ENCODE data around the gene SELENOK.

Gene SELENOK

DNA sequence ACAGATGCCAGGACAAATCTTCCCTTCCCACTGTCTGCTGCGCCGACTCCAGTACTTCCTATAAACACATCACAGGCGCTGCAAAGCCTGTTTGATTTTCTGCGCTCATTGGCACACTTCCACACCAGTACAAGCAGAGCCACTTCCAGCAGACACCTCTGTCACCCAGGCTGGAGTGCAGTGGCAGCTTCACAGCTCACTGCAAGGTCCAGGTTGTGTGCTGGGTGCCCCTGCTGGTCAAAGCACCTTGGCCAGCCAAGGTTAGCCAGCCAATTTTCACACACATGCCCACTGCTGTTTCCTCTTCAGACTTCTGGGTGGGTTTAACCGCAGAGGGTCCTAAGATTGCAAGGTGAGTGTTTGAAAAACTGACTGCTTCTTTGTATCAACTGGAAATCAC, 50.4 kb downstream of the SELENOK start:
- DNase-seq = no peak

GRCh38 chr3:53837331-53837730, 54.3 kb downstream of the SELENOK start:
- no peak for DNase-seq

DNA sequence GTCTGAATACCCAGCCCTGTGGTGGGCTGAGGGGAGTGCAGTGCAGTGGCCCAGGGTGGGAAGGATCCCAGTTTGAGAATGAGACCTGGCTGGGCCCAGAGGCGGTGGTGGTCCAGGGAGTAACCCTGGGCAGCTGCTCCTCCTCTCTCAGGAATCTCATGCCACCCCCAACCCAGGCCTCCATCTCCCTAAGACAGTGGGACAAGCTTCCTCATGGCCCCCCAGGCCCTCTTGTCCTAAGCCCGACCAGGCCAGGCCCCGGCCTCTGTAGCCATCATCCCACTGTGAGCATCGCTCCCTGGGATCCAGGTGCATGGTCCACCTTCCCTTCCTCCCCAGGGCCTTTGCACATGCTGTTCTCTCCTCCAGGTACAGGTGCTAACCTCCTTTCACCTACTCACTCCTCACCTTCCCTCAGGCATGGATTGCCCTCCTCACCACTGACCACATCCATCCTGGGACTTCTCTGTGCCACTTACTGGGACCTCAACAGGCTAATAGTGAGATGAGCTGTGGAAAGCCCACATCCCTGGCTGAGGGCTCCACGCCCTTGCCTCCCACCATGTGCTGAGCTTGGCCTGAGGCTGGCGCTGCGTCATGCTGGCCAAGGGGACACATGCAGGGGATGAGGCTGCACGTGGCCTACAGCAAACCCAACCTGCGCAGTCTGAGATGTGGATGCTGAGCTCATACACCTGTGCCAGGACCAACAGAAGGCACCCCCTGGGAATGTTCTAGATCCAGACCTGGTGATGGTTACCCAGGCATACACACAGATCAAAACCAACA, 55.4 kb downstream of the SELENOK start:
- DNase-seq = no peak

GRCh38 chr3:53835257-53835656, 56.4 kb downstream of the SELENOK start:
- DNase-seq = no peak

GRCh38 chr3:53834429-53835095, 57.1 kb downstream of the SELENOK start:
- DNase-seq = no peak

All from amniotic stem cell (primary cell).